Hepatocyte (in vitro differentiated cells): ENCODE data around the gene MEIS1. TPM values are rescaled to one million over a fixed set of nuclear protein-coding genes. Genes with fewer than 3 reads are reported as not detected.

Experiments used
- DNase-seq: peaks from one replicate; pipeline ENCODE4 v3.0.0-alpha.2; 2016; ENCODE audit warnings: low spot score
- H2AFZ ChIP-seq: fragments of 200-600 bp; sonication (generic); 2 replicates; pipeline ENCODE4 v1.6.0; 2016; ENCODE audit warnings: antibody characterized with exemption, mild to moderate bottlenecking
- H3K27ac ChIP-seq: fragments of 200-600 bp; sonication (generic); 2 replicates; pipeline ENCODE4 v1.5.1; 2016; ENCODE audit warnings: mild to moderate bottlenecking
- H3K27me3 ChIP-seq: fragments of 200-600 bp; sonication (generic); 2 replicates; pipeline ENCODE4 v1.6.1; 2016
- H3K36me3 ChIP-seq: fragments of 200-600 bp; sonication (generic); replicated peaks from 2 replicates; pipeline ENCODE4 v1.5.1; 2016; ENCODE audit warnings: low read depth; ENCODE audit not compliant: insufficient read depth
- H3K4me1 ChIP-seq: fragments of 200-600 bp; sonication (generic); 2 replicates; pipeline ENCODE4 v1.5.1; 2016; ENCODE audit warnings: mild to moderate bottlenecking, moderate library complexity; ENCODE audit not compliant: insufficient read depth
- H3K4me2 ChIP-seq: fragments of 200-600 bp; sonication (generic); 2 replicates; pipeline ENCODE4 v1.6.0; 2016
- H3K4me3 ChIP-seq: fragments of 200-600 bp; sonication (generic); 2 replicates; pipeline ENCODE4 v1.5.1; 2016; ENCODE audit warnings: mild to moderate bottlenecking
- H3K79me2 ChIP-seq: fragments of 200-600 bp; sonication (generic); 2 replicates; pipeline ENCODE4 v1.6.0; 2017; ENCODE audit warnings: mild to moderate bottlenecking
- H3K9me2 ChIP-seq: fragments of 200-600 bp; sonication (generic); replicated peaks from 2 replicates; pipeline ENCODE4 v1.6.0; 2017; ENCODE audit warnings: mild to moderate bottlenecking; ENCODE audit not compliant: insufficient read depth
- H3K9me3 ChIP-seq: fragments of 200-600 bp; sonication (generic); 2 replicates; pipeline ENCODE4 v1.5.1; 2016; ENCODE audit warnings: low read depth, mild to moderate bottlenecking
- H4K20me1 ChIP-seq: fragments of 200-600 bp; sonication (generic); 2 replicates; pipeline ENCODE4 v1.6.0; 2016; ENCODE audit warnings: mild to moderate bottlenecking; ENCODE audit not compliant: insufficient read depth, poor library complexity, severe bottlenecking
- EZH2 ChIP-seq: fragments of 200-600 bp; sonication (generic); IDR thresholded peaks from 2 replicates; pipeline ENCODE4 v1.6.1; 2016; ENCODE audit warnings: antibody characterized with exemption, mild to moderate bottlenecking, borderline replicate concordance
- EZH2phosphoT487 ChIP-seq: fragments of 200-600 bp; sonication (generic); IDR thresholded peaks from one replicate; pipeline ENCODE4 v1.6.1; 2018; ENCODE audit warnings: antibody characterized with exemption, mild to moderate bottlenecking, low read depth, moderate library complexity; ENCODE audit not compliant: unreplicated experiment, severe bottlenecking
- WGBS: methylation state at CpG from one replicate; pipeline ENCODE4 v1.1.6; 2016; ENCODE audit warnings: low lambda C conversion rate; ENCODE audit errors: missing lambda C conversion rate; 5-methylcytosine and 5-hydroxymethylcytosine counted together
- polyA plus RNA-seq: library from polyadenylated mRNA; unstranded; fragments of >200 nt; fragmentation: Nextera tagmentation; extraction: Ambion mirVana; gene quantifications from 2 replicates; pipeline ENCODE4 v1.2.1, GENCODE V29; 2016
- total RNA-seq: library from RNA; depleted of rRNA; stranded (reverse); fragments of >200 nt; gene quantifications from 2 replicates; pipeline ENCODE4 v1.2.3, GENCODE V29; 2014
- TF ChIP-seq, protein P1 (sequence below): fragments of 200-600 bp; sonication (generic); IDR thresholded peaks from 2 replicates; pipeline ENCODE4 v1.5.1; 2016; ENCODE audit warnings: antibody characterized with exemption, mild to moderate bottlenecking; ENCODE audit not compliant: poor library complexity

MEIS1 gene
- total and polyA plus RNA-seq, 2 experiments from 2014 or later = 29.6 to 35.5 TPM

GRCh38 chr2:66456183-66457041 is 21.5 kb downstream of the MEIS1 start:
- Histone ChIP-seq H3K9me2 (no peaks in the 10 kb centered on the region), H3K4me2 (no peak overlapping the region), H3K4me1 (no peaks in the 10 kb centered on the region), H4K20me1 (peaks cover 2% of the 10 kb centered on the region), H3K4me3 (no peak overlapping the region), H3K36me3 (no peaks in the 10 kb centered on the region), H3K79me2 (peaks cover 68% of the 10 kb centered on the region), H3K9me3 (no peaks in the 10 kb centered on the region), H3K27ac (no peak overlapping the region), H3K27me3 (no peaks in the 10 kb centered on the region), H2AFZ (no peak overlapping the region)
- no peak for DNase-seq
- TF ChIP-seq EZH2phosphoT487 = no peak
- TF ChIP-seq EZH2 = no peak
- TF ChIP-seq, protein P1, sequence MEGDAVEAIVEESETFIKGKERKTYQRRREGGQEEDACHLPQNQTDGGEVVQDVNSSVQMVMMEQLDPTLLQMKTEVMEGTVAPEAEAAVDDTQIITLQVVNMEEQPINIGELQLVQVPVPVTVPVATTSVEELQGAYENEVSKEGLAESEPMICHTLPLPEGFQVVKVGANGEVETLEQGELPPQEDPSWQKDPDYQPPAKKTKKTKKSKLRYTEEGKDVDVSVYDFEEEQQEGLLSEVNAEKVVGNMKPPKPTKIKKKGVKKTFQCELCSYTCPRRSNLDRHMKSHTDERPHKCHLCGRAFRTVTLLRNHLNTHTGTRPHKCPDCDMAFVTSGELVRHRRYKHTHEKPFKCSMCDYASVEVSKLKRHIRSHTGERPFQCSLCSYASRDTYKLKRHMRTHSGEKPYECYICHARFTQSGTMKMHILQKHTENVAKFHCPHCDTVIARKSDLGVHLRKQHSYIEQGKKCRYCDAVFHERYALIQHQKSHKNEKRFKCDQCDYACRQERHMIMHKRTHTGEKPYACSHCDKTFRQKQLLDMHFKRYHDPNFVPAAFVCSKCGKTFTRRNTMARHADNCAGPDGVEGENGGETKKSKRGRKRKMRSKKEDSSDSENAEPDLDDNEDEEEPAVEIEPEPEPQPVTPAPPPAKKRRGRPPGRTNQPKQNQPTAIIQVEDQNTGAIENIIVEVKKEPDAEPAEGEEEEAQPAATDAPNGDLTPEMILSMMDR = no peak
- 70% methylated on average over 7 of the region's 7 CpGs for WGBS

GRCh38 chr2:66457545-66457944 is 22.6 kb downstream of the MEIS1 start:
- Histone ChIP-seq H3K9me3 (no peaks in the 10 kb centered on the region), H4K20me1 (peaks cover 2% of the 10 kb centered on the region), H3K36me3 (no peaks in the 10 kb centered on the region), H3K4me3 (no peak overlapping the region), H3K4me2 (no peak overlapping the region), H3K4me1 (peaks cover 2% of the 10 kb centered on the region), H3K27me3 (no peaks in the 10 kb centered on the region), H3K27ac (no peak overlapping the region), H3K79me2 (peaks cover 66% of the 10 kb centered on the region), H2AFZ (no peak overlapping the region), H3K9me2 (no peaks in the 10 kb centered on the region)
- WGBS = 79% methylated on average over 6 of the region's 6 CpGs
- no peak for TF ChIP-seq EZH2phosphoT487
- no peak for TF ChIP-seq EZH2
- TF ChIP-seq, protein P1 = no peak
- DNase-seq = no peak

- no peak overlapping the region for H2AFZ ChIP-seq
- no peaks in the 10 kb centered on the region for H3K36me3 ChIP-seq
- H3K9me3 ChIP-seq = no peaks in the 10 kb centered on the region
- H3K4me2 ChIP-seq = no peak overlapping the region
- 82% methylated on average over 1 of the region's 1 CpG for WGBS
- no peaks in the 10 kb centered on the region for H3K9me2 ChIP-seq
- no peak for DNase-seq
- H4K20me1 ChIP-seq = peaks cover 2% of the 10 kb centered on the region
- H3K4me3 ChIP-seq = no peak overlapping the region
- H3K27ac ChIP-seq = no peak overlapping the region
- TF ChIP-seq, protein P1 = no peak
- TF ChIP-seq EZH2 (no peak), EZH2phosphoT487 (no peak)
- H3K4me1 ChIP-seq = peaks cover 19% of the 10 kb centered on the region
- no peaks in the 10 kb centered on the region for H3K27me3 ChIP-seq
- H3K79me2 ChIP-seq = peaks cover 56% of the 10 kb centered on the region
These were observed 25.1 kb downstream of the MEIS1 start for GRCh38 chr2:66460031-66460430.
